ENCODE results near the gene THAP7. TPM values are rescaled to one million over a fixed set of nuclear protein-coding genes. Genes with fewer than 3 reads are reported as not detected.
A peak's percentile ranks its signal among the peaks of the same experiment; 100 is the strongest.
"Not testable (repeated sequence)": the region's sequence is repeated elsewhere in the genome, so short reads cannot be mapped to it uniquely, and the experiment has no call there.

The THAP7 gene, protein sequence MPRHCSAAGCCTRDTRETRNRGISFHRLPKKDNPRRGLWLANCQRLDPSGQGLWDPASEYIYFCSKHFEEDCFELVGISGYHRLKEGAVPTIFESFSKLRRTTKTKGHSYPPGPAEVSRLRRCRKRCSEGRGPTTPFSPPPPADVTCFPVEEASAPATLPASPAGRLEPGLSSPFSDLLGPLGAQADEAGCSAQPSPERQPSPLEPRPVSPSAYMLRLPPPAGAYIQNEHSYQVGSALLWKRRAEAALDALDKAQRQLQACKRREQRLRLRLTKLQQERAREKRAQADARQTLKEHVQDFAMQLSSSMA
- total RNA-seq, result 56.5 and 60.0 TPM in 2 replicates
- 36.7 TPM for polyA plus RNA-seq (2012)

DNA sequence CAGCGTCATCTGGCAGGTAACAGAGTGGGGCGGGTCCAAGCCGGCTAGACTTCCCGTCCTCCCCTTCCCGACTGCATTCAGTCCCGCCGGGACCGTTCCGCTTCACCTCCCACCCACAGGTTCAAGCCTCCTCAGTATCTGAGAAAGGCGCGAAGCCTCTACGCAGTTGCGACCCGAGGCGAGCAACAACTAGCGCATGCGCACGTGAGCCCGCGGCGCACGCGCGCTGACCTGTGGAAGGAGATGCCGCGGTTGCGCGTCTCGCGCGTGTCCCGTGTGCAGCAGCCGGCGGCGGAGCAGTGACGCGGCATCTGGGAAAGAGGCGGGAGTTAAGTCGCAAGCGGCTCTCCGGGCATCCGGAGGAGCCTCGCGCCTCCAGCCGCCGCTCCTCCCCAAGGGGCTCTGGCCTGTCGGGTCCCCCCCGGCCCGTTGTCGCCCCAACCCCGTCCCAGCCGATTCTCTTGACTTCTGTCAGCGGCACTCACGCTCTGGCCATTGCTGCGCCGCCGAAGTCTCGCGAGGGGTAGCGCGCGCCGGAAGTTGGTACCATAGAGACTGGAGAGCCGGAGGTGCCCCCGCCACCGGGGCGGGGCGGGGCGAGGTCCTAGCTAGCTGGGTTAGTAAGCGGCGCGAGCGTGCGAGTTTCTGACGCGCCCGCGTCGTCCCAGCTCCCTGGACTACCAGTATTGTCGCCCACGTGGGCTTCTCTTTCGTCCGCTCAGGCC, at the start of gene THAP7:
THAP7 (minus strand) TSS at position 518 of the 725 bp plus-strand sequence; CDS start at position 311, 207 bp downstream.
- DNase-seq (ENCODE audit: low read depth), result peak; percentile 97

DNA sequence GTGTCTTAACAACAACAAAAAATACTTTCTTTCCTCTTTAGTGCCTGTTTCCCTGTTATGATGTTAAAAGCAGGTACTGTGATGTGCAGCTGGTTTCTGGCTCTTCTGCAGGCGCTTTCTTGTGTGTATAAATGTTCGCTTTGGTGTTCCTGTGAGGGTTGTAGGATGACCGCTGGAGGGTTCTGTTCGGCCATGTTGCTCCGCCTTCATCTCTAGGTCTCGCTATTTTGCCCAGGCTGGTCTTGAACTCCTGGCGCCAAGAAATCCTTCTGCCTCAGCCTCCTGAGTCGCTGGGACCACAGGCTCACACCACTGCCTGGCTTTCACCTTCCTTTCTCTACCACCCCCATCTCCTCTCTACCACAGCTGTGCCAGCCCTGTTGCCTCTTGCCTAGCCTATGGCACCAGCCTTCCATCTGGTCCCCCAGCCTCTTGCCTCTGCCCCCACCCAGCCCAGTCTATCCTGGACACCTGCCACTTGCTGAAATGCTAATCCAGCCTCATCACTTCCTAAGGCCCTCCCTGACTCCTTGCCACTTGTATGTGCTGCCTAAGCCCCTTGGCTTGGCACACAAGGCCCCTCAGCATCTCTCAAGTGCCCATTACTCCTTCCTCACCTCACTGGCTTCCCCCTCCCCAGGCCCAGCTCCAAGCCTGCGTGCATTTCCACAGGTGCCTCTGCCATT, 49.4 kb upstream of the THAP7 start:
- DNase-seq (ENCODE audit: low read depth), result no peak

DNA sequence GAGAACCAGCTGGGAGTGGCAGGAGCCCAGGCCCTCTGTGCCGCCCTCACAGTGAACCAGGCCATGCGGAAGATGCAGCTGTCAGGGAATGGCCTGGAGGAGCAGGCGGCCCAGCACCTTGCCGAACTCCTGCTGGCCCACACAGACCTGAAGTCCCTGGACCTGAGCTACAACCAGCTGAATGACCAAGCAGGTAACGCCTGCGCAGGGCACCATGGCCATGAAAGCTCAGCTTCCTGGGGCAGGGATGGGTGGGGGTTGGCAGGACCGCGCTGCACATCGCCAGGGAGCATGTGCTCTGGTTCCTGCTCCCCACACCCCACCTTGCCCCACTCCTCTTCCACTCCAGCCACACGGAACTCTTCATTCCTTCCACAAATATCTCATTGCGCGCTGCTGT, 47.0 kb upstream of the THAP7 start:
- DNase-seq (ENCODE audit: low read depth), result not testable (repeated sequence)

DNA sequence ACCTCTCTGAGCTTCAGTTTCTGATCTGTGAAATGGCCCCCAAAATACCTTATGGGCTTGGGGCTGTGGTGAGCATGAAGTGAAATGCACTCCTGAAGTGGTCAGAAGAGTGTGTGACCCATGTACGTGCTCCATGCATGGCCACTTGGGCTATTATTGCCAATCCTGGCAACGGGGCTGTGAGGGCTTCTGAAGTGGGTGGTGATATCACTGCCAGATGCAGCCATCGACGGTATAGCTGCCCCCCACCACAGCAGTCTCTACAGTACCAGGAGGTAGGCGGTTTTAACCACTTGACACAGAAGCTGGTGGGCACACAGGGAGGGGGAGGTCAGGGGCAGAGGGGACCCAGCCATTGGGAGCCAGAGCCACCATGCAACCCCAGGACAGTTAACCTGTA, 46.5 kb upstream of the THAP7 start:
- not testable (repeated sequence) for DNase-seq (ENCODE audit: low read depth)

DNA sequence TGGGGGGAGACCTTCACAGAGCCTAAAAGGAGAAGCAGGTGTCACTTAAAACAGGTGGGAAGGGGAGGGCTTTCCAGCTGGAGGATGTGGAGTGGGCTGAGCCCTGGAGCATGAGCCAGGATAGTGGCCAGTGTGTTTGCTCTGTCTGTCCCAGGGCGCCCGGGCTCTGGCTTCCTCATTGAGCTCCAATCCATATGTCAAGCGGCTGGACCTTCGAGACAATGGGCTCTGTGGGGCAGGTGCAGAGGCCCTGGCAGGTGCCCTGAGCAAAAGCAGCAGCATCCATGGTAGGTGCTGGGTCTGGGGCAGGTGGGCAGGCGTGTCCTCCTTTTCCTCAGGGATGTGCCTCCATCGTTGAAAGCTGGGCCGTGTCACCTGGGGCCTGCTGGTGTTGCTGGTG, 45.8 kb upstream of the THAP7 start:
- no peak for DNase-seq (ENCODE audit: low read depth)

DNA sequence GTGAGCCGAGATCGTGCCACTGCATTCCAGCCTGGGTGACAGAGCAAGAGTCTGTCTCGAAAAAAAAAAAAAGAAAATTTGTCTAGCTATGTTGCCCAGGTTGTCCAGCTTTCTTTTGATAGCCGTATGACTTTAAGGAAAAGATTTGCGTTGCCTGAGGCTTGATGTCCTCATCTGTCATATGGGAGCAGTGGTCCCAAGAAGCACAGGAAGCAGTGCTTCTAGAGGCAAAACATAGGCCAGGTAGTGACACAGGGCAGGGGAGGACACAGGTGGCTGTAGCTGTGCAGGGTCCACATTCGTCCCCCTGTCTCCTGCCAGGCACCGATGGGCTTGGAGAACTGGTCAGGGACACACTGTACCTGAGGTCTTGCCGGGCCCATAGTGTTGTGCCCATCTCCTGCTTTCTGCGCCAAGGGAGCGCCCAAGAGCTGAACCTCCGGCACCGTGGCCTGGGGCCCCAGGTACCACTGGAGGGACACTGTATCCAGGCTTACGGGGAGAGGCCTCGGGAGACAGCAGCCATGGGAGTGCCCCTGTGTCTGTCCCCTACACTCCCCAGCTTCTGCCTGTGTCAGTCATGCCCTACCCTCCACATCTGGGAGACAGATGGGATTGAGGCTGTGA, 45.2 kb upstream of the THAP7 start:
- no peak for DNase-seq (ENCODE audit: low read depth)

DNA sequence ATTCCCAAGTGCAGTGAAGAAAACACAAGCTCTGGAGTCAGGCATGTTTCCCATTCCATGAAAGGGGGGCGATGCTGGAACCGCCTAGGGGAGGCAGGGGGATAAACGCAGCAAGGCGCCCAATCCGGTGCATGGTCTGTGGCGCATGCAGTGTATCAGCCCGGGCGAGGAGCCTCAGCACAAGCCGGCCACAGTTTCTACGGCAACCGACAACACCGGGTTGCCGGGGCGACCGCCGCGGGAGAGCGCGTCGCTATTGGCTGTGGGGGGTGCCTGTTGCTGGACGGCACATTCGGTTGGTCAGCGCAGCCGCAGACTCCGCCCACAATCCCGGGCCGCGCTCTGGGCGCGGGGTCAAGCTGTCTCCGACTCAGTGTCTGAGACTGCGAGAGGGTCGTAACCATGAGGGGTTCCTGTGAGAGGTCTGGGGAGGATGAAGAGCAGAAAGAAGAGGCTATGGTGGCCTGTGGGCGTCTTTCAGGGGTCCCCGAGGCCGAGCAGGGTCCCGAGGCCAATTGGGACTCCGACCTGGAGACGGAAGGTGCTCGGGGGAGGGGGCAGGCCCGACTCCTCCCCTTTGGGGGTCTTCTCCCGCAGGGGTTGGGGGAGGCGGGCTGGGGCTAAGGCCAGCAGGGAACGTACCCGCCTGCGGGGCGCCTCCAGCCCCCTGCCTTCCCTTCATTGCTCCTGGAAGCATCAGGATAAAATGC, 43.8 kb upstream of the THAP7 start, which contains the start of gene LRRC74B:
LRRC74B (plus strand) TSS at position 362 of the 710 bp plus-strand sequence; CDS start at position 403, 41 bp downstream.
- DNase-seq (ENCODE audit: low read depth), result peak; percentile 96

DNA sequence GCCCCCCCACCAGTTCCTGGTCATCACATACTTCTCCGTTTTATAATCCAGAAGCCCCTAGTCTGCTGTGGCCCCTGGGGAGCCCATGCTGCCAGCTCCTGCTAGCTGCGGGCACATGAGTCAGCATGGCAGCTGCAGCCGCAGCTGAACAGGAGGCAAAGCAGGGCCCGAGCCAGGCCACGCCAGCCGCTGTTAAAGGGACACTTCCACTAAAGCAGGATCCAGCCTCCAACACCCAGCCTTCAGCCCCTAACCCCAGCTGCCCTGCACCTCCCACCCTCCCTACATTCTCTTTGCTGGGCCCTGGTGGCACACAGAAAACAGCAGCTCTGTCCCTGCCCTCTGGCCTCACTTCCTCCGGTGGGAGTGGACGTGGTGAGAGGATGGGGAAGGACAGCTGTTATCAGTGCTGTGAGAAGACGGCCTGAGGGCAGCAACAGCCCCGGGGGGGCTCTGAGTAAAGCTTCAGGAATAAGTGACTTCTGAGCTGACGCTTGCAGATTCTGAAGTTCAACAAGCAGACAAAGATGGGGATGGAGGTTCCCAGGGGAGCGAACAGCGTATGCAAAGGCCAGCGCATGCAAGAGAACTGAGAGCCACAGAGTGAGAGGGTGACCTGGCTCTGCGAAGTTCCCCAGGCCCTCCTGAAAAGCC, 43.1 kb upstream of the THAP7 start:
- peak; percentile 95 for DNase-seq (ENCODE audit: low read depth)

DNA sequence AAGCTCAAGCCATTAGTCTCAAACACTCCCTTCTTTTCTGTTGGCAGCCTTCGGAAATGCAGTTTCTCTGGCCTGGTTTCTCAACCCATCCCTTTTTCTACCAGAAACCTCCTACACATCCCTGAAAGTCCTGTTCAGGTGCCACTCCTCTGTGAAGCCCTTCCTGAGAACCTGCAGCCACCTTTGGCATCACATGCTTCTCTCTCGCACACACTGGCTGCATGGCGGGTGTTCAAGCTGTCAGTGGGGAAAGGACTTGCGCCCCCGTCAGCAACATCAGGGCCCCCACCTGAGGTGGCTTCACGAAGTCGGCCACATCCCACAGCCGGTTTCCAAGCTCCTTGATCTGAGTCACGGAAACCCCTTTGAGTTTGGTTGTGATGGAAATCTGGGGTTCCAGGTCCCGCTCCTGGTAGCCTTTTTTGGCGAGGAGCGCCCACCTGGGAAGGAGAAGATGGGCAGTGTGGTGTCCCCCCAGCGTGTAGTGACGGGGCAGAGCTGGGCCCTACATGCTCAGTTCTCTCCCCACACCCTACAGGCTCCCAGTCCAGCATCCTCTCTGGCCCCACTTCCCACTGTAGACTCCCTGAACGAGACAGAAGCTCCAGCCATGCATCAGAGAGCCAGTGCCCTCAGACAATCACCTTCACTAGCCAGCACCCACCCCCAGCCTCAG, 42.1 kb upstream of the THAP7 start:
- no peak for DNase-seq (ENCODE audit: low read depth)

DNA sequence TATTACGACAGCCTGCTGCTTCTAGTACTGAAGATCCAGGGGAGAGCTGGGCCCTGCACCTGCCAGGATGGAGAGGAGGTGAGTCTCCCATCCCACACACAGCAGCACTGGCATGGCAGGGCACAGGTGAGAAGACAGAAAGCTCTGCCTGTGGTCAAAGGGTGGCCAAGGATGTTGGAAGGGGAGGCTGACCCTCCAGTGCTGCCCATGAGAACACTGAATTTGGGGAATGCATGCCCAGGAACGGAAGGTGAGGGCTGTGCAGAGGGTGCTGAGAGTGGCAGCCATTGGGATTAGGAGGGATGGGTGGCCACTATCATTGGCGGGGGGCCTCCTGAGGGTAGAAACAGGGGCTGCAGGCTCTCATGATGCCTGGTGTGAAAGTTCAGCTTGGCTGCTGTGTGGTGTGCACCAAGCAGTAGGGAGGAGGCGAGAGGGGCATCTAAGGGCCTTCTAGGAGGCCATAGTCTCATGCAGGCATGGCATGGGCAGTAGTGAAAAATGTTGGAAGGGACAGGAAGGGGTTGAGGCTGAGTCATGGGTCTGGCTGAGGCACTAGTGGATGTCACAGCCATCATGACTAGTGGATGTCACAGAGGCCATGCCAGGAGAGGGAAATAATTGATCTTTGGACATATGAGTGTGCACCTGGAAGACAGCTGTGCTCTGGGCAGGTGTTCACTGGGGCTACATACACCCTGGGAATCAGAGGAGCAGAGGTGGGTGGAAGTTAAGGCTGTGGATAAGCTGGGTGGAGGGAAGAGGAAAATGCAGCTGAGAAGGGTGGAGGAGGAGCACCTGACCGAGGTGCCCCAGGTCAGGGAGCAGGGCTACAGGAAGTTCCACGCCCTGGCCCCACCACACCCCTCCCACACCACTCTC, 41.3 kb upstream of the THAP7 start:
- DNase-seq (ENCODE audit: low read depth), result no peak

DNA sequence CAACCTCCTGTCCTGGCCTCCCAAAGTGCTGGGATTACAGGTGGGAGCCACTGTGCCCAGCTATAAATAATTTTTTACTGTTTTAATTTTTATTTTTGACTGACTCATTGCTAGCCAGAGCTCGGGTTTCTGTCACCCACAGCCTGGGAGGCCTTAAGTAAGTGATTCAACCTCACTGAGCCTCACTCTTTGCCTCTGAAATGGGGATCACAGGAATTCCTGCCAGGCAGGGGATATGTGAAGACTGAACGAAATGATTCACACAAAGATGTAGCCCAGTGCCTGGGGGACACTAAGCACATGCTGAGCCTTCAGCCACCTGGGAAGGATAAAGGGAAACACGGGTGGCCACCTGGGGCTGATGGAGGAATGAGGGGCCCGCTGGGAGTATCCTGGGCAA, 40.0 kb upstream of the THAP7 start:
- peak; percentile 73 for DNase-seq (ENCODE audit: low read depth)

DNA sequence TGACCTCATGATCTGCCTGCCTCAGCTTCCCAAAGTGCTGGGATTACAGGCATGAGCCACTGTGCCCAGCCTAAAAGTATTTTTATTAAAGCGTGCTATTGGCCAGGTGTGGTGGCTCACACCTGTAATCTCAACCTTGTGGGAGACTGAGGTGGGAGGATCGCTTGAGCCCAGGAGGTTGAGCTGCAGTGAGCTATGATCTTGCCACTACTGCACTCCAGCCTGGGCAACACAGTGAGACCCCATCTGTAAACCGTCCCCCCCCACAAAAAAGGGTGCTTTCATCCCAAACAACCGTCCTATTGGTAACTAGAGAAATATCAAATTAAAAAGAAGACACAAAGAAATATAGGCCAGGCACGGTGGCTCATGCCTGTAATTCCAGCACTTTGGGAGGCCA, 37.2 kb upstream of the THAP7 start:
- not testable (repeated sequence) for DNase-seq (ENCODE audit: low read depth)

DNA sequence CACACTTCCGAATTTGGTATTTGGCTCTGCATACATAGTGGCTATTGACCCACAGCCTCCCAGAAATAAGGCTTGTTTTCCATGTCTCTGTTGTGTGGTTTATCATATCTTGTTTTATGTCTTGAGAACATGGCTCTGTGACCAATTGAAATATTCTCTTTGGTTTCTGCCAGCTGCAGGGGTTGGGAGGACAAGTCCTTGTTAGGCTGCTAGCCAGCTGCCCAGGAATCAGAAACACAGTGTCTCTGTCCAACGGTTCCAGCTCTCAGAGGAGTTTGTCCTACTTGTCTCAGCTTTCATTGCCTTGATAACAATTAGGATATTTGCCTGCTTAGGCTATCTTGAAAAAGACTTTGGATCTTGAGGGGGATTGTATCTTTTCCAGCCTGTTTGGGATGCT, 36.5 kb upstream of the THAP7 start:
- peak; percentile 78 for DNase-seq (ENCODE audit: low read depth)

DNA sequence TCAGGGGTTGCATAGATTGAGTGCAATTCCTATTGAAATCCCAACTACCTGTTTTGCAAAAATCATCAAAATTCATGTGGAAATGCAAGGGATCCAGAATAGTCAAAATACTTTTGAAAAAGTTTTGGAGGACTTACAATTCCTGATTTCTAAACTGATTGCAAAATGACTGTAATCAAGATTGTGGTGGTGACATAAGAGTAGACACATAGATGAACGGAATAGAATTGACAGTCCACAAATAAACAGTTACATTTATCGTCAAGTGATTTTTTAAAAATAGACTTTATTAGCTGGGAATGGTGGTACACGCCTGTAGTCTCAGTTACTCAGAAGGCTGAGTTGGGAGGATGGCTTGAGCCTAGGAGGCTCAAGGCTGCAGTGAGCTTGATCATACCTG, 33.1 kb upstream of the THAP7 start:
- no peak for DNase-seq (ENCODE audit: low read depth)

DNA sequence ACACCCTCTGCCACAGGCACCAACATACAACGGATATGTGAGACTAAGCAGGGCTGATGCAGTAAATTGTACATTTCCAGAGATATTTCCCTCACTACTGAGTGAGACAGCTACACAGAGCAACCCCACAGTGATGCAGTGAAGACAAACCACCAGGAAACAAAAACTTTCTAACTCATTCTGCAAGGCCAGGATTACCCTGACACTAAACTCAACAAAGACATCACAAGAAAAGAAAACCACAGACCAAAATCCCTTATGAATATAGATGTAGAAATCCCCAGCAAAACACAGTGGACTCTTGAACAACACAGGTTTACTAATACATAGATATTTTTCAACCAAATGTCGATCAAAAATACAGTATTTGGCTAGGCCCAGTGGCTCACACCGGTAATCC, 32.0 kb upstream of the THAP7 start:
- DNase-seq (ENCODE audit: low read depth), result no peak

DNA sequence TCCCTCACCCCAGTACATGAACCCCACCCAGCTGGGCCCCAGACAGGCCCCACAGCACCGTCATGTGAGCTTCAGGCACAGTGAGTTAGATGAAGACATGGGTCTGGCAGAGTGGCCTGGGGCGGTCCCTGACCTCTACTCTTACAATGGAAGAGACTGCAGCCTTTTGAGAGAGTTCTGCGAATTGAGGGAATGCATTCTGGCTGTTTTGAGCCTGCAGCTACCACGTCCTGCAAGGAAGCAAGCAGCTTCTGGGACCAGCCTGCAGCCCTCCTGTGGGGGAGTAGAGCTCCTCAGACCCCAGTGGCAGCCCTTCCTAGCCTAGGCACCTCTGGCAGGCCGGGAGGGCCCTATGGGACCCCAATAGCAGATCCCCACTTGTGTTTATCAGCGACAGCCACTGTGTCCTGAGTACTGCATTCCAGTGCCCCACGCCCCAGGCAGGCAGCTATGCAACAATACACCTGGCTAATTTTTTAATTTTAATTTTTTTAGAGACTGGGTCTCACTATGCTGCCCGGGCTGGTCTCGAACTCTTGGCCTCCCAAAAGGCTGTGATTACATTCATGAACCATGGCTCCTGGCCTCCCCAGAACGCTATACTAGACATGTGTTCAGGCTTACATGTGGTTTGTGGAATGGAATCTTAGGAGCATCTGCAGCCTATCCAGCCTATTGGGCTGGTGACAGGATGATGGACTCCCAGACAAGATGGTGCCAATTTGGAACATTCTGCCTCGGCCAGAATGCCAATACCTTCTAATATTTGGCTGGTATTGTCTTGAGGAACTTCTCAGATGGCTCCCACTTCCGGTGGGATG, 31.2 kb upstream of the THAP7 start:
- DNase-seq (ENCODE audit: low read depth), result no peak

DNA sequence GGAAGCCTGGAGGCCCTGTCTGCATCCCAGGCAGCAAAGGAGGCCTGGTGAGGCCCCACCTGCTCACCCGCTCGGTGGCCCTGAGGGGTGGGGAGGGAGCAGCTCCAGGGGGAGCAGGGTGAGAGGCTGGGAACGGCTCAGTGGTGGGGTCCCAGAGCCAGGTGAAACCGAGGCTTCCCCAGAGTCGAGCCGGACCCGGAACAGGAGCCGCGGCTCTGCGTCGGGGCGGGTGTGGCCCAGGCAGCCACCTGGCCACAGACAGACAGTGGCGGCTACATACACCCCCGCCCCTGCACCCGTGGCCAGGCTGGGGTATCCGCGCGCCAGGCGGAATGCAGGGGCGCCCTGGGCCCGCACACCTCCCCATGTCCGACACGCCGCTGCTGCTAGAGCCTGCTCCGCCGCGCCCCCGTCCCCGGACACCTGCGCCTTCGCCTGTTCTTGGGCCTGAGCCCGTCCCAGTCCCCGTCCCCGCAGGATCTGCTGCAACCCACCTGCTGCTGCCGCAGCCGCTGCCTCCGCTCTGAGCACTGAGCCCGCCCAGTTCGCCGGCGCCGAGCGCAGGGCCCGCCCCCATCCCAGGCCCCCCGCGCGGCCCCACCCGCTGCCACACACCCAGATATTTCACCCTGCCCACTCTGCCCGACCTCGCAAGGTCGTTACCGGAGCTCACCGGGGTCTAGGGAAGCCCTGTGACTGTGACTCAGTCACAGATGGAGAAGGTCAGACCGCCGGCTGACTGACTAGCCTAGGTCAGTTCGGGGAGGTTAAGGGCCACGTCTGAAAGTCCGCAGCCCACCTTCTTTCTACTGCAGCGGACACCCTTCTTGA, 30.3 kb upstream of the THAP7 start, which contains the start of gene SLC7A4:
SLC7A4 (minus strand) TSS at position 525 of the 831 bp plus-strand sequence. CDS start 749 bp downstream, outside the sequence.
- DNase-seq (ENCODE audit: low read depth), result no peak
